ENCODE measurements around the gene CDS1. TPM values are rescaled to one million over a fixed set of nuclear protein-coding genes. Genes with fewer than 3 reads are reported as not detected.
"Not testable (repeated sequence)": the region's sequence is repeated elsewhere in the genome, so short reads cannot be mapped to it uniquely, and the experiment has no call there.

CDS1 gene
- total and polyA plus RNA-seq, 2 experiments from 2014 or later = 11.0 to 21.3 TPM

DNA sequence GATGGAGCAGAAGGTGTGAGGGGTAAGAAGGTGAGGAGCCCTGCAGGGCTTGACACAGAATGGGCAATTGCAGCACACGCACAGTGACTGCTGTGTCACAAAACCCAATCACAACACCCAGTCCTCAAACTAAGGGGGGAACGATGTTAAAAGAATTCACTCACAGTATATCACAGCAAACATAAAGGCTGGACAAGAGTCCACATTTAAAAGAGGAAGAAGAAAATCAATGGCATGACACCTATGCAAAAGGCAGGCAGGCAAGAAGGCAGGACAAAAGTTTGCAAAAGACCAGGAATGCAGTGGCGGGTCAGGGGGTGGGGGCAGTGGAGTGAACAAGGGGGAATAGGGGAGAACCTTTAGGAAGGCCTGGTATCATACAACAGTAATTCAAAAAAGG lies 77.7 kb downstream of the CDS1 start:
- Histone ChIP-seq H3K9me3 (ENCODE audit: low read depth) (no peaks in the 10 kb centered on the region), H3K27me3 (no peaks in the 10 kb centered on the region), H3K4me3 (no peak overlapping the region), H3K4me2 (peak overlapping the region; percentile 27), H3K9me2 (replicated peaks; ENCODE audit: insufficient read depth) (no peaks in the 10 kb centered on the region), H3K79me2 (no peaks in the 10 kb centered on the region), H4K20me1 (ENCODE audit: insufficient read depth, poor library complexity, severe bottlenecking) (no peaks in the 10 kb centered on the region), H2AFZ (no peak overlapping the region), H3K4me1 (ENCODE audit: insufficient read depth) (peaks cover 10% of the 10 kb centered on the region), H3K27ac (peak overlapping the region; percentile 27), H3K36me3 (replicated peaks; ENCODE audit: insufficient read depth, low read depth) (no peaks in the 10 kb centered on the region)
- DNase-seq (ENCODE audit: low spot score) = no peak
- no peak for TF ChIP-seq EZH2phosphoT487 (IDR thresholded peaks at IDR 0.05; ENCODE audit: low read depth, severe bottlenecking, unreplicated experiment)
- no peak for TF ChIP-seq EZH2 (IDR thresholded peaks at IDR 0.05; ENCODE audit: borderline replicate concordance)
- TF ChIP-seq, protein P1, sequence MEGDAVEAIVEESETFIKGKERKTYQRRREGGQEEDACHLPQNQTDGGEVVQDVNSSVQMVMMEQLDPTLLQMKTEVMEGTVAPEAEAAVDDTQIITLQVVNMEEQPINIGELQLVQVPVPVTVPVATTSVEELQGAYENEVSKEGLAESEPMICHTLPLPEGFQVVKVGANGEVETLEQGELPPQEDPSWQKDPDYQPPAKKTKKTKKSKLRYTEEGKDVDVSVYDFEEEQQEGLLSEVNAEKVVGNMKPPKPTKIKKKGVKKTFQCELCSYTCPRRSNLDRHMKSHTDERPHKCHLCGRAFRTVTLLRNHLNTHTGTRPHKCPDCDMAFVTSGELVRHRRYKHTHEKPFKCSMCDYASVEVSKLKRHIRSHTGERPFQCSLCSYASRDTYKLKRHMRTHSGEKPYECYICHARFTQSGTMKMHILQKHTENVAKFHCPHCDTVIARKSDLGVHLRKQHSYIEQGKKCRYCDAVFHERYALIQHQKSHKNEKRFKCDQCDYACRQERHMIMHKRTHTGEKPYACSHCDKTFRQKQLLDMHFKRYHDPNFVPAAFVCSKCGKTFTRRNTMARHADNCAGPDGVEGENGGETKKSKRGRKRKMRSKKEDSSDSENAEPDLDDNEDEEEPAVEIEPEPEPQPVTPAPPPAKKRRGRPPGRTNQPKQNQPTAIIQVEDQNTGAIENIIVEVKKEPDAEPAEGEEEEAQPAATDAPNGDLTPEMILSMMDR (IDR thresholded peaks at IDR 0.05; ENCODE audit: poor library complexity) = no peak
- 83% methylated on average over 3 of the region's 3 CpGs for WGBS (ENCODE audit: low lambda C conversion rate, missing lambda C conversion rate)

DNA sequence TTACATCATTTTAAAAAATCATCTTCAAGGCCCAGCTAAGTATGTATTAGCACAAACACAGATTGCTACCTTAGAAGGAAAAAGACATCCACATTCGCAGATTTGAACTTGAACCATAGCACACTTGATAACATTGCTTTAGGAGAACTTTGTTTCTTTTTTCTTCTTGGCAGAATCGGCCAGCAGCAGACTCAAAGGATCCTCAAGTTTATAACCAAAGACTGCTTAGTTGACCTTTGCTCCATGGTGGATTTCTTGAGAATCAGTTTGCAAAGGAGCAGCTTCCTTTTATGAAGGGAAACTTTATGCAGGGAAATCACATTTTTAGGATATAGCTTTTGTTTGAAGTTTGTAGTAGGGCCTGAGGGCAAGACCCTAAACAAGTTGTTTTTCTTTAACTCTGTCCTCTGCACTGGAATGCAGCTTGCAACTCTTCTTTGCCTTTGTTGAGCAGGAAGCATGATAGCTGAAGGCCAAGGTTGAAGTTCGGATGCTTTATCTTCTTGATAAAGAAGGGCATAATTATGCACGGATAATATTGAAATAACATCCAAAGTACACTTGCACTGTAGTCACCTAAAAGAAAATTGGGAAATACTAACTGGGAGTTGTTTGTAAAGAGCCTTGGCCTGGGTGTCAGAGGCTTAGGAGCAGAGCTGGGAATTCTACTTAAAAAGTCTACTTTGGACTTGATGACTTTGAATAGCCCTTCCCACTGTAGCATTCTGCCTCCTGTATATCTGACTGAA lies 78.4 kb downstream of the CDS1 start:
- Histone ChIP-seq H4K20me1 (ENCODE audit: insufficient read depth, poor library complexity, severe bottlenecking) (no peaks in the 10 kb centered on the region), H3K9me2 (replicated peaks; ENCODE audit: insufficient read depth) (no peaks in the 10 kb centered on the region), H3K36me3 (replicated peaks; ENCODE audit: insufficient read depth, low read depth) (no peaks in the 10 kb centered on the region), H3K79me2 (no peaks in the 10 kb centered on the region), H3K4me3 (no peak overlapping the region), H2AFZ (no peak overlapping the region), H3K4me2 (peak overlapping the region; percentile 41), H3K27ac (peak overlapping the region; percentile 38), H3K9me3 (ENCODE audit: low read depth) (no peaks in the 10 kb centered on the region), H3K4me1 (ENCODE audit: insufficient read depth) (peaks cover 10% of the 10 kb centered on the region), H3K27me3 (no peaks in the 10 kb centered on the region)
- DNase-seq (ENCODE audit: low spot score) = peak; percentile 18
- TF ChIP-seq, protein P1 (IDR thresholded peaks at IDR 0.05; ENCODE audit: poor library complexity) = no peak
- no peak for TF ChIP-seq EZH2 (IDR thresholded peaks at IDR 0.05; ENCODE audit: borderline replicate concordance)
- no peak for TF ChIP-seq EZH2phosphoT487 (IDR thresholded peaks at IDR 0.05; ENCODE audit: low read depth, severe bottlenecking, unreplicated experiment)
- 60% methylated on average over 4 of the region's 4 CpGs for WGBS (ENCODE audit: low lambda C conversion rate, missing lambda C conversion rate)

DNA sequence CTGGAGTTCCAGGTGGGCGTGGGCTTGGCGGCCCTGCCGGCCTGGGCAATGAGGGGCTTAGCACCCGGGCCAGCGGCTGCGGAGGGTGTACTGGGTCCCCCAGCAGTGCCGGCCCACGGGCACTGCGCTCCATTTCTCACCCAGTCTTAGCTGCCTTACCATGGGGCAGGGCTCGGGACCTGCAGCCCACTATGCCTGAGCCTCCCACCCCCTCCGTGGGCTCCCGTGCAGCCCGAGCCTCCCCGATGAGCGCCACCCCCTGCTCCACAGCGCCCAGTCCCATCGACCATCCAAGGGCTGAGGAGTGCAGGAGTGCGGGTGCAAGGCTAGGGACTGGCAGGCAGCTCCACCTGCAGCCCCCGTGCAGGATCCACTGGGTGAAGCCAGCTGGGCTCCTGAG lies 81.8 kb downstream of the CDS1 start:
- H3K9me2 ChIP-seq (replicated peaks; ENCODE audit: insufficient read depth); H3K4me3 ChIP-seq; H3K79me2 ChIP-seq; H3K36me3 ChIP-seq (replicated peaks; ENCODE audit: insufficient read depth, low read depth); H3K9me3 ChIP-seq (ENCODE audit: low read depth); H4K20me1 ChIP-seq (ENCODE audit: insufficient read depth, poor library complexity, severe bottlenecking); H3K4me2 ChIP-seq; H3K27me3 ChIP-seq; H2AFZ ChIP-seq; H3K27ac ChIP-seq; DNase-seq (ENCODE audit: low spot score): not testable (repeated sequence)
- peaks cover 10% of the 10 kb centered on the region for H3K4me1 ChIP-seq (ENCODE audit: insufficient read depth)
- 96% methylated on average over 16 of the region's 19 CpGs for WGBS (ENCODE audit: low lambda C conversion rate, missing lambda C conversion rate)

DNA sequence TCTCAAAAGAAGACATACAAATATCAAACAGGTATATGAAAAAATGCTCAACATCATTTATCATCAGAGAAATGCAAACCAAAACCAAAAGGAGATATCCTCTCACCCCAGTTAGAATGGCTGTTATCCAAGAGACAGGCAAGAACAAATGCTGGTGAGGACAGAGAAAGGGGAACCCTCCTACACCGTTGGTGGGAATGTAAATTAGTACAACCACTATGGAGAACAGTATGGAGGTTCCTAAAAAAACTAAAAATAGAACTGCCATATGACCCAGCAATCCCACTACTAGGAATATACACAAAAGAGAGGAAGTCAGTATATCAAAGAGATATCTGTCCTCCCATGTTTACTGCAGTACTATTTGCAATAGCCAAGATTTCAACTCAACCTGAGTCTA lies 83.5 kb downstream of the CDS1 start:
- no peak overlapping the region for H2AFZ ChIP-seq
- no peak for DNase-seq (ENCODE audit: low spot score)
- H3K9me2 ChIP-seq (replicated peaks; ENCODE audit: insufficient read depth) = no peaks in the 10 kb centered on the region
- no peaks in the 10 kb centered on the region for H3K4me1 ChIP-seq (ENCODE audit: insufficient read depth)
- no peaks in the 10 kb centered on the region for H3K9me3 ChIP-seq (ENCODE audit: low read depth)
- no peak overlapping the region for H3K4me3 ChIP-seq
- H3K79me2 ChIP-seq = no peaks in the 10 kb centered on the region
- no peak overlapping the region for H3K27ac ChIP-seq
- no peaks in the 10 kb centered on the region for H3K36me3 ChIP-seq (replicated peaks; ENCODE audit: insufficient read depth, low read depth)
- no peaks in the 10 kb centered on the region for H4K20me1 ChIP-seq (ENCODE audit: insufficient read depth, poor library complexity, severe bottlenecking)
- 100% methylated on average over 1 of the region's 1 CpG for WGBS (ENCODE audit: low lambda C conversion rate, missing lambda C conversion rate)
- no peak for TF ChIP-seq EZH2 (IDR thresholded peaks at IDR 0.05; ENCODE audit: borderline replicate concordance)
- no peaks in the 10 kb centered on the region for H3K27me3 ChIP-seq
- H3K4me2 ChIP-seq = no peak overlapping the region
